ENCODE results near the gene LRIG1.

GRCh38 chr3:66538390-66538789, 37.6 kb upstream of the LRIG1 start:
- no peak for TF ChIP-seq MAX (IDR thresholded peaks at IDR 0.05; ENCODE audit: low read depth, low read length)
- TF ChIP-seq CTCF (IDR thresholded peaks at IDR 0.05 in 2 of 3, conservative IDR thresholded peaks at IDR 0.05 in 1 of 3; ENCODE audit: control insufficient read depth in 2 of 3, extremely low read depth in 1 of 3, insufficient read depth in 1 of 3, low read depth in 3 of 3, low read length in 3 of 3), result no peak
- TF ChIP-seq NFYA (IDR thresholded peaks at IDR 0.05; ENCODE audit: borderline replicate concordance, low read depth, low read length), result no peak
- no peak for TF ChIP-seq HDGF (IDR thresholded peaks at IDR 0.05)
- TF ChIP-seq KDM1A (IDR thresholded peaks at IDR 0.05; ENCODE audit: borderline replicate concordance), result no peak
- no peak for TF ChIP-seq BHLHE40 (IDR thresholded peaks at IDR 0.05; ENCODE audit: borderline replicate concordance in 1 of 2, low read depth in 2 of 2, low read length in 1 of 2)
- TF ChIP-seq POLR2A (IDR thresholded peaks at IDR 0.05; ENCODE audit: low read depth, low read length), result no peak
- no peak for TF ChIP-seq HCFC1 (IDR thresholded peaks at IDR 0.05; ENCODE audit: low read length)
- TF ChIP-seq ATF7 (IDR thresholded peaks at IDR 0.05; ENCODE audit: low read depth), result no peak
- TF ChIP-seq PRDM15 (CRISPR knock-in tag; IDR thresholded peaks at IDR 0.05), result no peak
